ENCODE results near the gene BMPR1B.
"Not testable (repeated sequence)": the region's sequence is repeated elsewhere in the genome, so short reads cannot be mapped to it uniquely, and the experiment has no call there.

The BMPR1B gene

DNA sequence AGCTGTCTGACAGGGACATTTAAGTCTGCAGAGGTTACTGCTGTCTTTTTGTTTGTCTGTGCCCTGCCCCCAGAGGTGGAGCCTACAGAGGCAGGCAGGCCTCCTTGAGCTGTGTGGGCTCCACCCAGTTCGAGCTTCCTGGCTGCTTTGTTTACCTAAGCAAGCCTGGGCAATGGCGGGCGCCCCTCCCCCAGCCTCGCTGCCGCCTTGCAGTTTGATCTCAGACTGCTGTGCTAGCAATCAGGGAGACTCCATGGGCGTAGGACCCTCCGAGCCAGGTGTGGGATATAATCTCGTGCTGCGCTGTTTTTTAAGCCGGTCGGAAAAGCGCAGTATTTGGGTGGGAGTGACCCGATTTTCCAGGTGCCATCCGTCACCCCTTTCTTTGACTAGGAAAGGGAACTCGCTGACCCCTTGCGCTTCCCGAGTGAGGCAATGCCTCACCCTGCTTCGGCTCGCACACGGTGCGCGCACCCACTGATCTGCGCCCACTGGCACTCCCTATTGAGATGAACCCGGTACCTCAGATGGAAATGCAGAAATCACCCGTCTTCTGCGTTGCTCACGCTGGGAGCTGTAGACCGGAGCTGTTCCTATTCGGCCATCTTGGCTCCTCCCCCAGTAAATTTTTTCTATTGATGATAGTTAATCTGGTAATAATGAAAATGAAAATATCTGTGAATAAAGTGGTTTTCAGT, 83.6 kb downstream of the BMPR1B start:
- DNase-seq, result not testable (repeated sequence)

DNA sequence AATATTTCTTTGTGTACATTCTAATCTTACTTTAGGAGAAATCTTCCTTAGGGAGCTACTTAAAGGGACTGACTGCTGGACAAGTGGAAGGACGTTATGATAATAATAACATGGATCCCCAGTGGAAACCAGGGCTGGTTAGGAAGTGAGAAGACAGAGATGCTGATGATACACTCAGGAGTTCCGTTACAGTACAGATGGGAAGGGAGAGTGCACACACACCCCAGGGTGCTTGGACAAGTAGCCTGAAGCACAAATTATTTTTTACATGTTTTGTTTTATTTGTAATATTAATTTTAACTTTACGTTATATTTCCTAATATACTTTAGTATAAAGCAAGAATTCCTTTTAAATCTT, 84.1 kb downstream of the BMPR1B start:
- no peak for DNase-seq

DNA sequence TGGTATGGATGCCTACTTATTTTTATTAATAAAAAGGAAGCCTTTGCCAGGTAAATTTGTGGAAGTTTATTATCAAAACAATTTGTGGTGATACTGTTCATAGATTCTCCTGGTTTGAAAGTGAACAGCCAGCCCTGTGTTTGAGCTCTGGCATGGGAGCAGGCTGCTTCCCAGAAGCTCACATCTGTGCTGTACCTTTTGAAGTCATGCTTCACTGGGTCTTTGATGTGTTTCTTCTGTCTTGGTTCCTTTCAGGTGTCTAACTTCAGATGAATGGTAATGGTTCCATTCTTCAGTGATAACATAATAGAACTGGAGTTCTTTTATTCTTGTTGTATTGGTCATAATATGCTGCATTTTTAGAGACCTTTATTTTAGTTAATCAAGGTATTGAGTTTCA, 85.5 kb downstream of the BMPR1B start:
- no peak for DNase-seq

DNA sequence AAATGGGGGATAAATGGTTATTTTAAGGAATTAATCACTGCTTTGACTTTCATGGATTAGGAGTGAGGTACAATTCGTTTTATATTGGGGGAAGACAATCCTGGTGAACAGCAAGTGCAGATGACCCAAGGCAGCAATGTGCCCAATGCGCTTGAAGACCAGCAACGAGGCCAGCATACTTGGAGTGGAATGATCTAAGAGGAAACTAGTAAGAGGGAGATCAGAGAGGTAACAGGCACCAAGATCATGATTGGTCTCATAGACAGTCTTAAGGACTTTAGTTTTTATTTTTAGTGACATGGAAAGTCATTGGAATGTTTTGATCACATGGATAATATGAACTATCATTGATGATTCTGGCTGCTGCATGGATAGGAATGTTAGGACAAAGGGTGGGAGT, 90.6 kb downstream of the BMPR1B start:
- DNase-seq, result no peak

DNA sequence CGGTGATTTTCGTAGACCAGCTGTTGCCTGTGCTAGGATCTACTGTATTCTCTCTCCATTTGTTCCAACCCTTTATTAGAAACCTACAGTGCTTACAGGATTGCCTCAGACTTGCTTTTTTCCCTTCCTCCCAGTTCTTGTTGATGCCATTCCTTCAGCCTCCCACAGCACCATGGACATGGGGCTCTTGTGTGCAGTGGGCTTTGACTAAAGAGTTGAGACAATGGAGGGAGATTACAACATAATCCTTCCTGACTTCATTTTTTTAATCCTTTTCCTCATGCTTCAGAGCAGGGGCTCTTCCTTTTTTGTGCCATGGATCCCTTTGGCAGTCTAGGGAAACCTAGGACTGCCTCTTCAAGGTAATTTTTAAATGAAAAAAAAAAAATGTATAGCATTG, 92.1 kb downstream of the BMPR1B start:
- no peak for DNase-seq

DNA sequence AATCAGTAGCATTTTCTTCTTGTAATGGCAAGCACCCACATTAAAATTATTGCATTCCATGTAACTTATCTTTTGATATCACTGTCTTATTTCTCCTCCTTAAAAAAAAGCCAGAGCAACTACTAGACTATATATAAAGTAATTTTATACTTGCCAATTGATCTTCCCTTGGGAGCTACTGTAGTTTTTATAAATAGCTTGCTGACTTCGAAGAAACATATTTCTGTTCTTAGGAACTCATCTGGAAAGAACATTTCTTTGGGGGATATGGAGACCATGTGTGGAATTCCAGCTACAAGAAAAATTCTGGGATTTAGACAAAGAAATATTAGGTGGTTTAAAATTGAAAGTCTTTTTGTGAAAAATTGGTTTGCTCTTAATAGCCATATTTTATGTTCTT, 94.9 kb downstream of the BMPR1B start:
- DNase-seq, result no peak

DNA sequence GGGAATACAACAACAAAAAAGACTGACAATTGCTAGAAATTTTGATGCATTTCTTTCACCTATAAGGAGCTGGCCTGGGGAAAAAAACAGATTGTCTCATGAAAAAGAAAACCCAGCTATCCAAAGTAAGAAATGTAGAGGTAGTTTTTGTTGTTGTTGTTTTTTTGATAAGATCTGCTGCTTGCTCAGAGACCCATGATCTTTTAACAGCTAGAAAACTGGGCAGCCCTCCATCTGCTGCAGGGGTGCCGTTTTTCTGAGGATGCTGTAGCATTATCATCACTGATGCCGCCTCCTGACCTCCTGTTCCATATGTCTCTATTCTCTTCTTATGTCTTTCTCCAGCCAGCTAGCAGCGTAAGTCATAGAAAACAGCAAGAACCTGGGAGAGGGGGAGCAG, 98.3 kb downstream of the BMPR1B start:
- no peak for DNase-seq

DNA sequence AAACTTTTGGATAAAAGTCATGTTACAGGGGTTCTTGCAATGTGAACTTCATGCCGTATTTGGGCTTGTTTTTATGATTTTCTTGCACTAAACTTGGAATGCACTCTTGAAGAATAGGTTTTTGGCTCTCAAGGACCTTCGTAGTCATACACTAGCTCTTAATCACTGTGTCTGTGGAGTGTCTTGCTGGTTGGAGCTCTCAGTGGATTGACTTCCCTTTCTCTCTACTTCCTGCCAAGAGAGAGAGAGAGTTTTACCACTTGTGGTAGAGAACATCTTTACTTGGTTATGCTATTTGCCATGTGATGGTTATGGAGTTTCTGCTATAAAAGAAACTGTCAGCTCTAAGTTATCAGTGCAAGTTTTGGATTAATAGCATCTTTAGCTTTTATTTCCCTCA, 112.4 kb downstream of the BMPR1B start:
- no peak for DNase-seq

DNA sequence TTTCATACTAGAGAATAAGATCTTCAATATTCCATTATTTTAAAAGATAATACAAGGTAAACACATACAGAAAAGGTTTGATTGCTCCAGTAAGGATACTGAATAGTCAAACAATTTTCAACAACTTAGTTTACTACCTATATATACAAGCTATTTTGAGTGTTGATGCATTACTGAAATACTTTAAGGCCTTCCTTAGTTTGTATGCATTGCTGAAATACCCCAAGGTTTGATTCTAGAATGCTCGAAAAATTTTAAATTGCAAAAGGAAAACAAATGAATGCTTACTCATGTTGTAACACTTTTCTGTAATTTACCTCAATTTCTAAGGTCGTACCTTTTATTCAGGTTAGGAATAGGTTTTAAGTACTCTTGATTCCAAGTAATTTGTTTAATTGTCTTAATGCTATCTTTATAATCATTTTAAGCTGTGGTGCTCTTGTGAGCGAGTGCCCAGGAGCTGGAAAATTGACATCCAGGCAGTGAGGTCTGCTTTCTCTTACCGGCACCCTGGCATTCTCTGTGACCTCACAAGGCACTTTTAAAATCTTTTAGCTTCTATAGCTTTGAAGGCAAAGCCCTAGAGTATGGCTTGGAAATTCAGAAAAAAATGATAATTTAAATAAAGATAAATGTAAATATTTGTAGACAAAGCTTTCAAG, 114.0 kb downstream of the BMPR1B start:
- DNase-seq, result no peak

DNA sequence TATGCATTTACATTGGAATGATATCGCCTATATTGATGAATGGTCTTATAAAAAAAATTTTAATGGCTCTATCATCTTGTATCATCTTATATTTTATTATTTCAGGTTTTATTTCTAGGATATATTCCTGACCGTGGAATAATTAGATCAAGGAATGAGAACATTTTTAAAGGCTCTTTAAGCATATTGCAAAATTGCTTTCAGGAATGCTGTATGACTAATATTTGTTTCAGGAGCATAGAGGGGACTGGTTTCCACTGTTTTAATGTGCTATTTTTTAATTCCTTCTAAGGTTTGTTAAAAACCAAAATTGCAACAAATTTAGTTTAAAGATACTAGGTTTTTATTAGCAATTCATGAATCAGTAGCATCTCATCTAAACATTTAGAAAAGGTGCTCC, 120.2 kb downstream of the BMPR1B start:
- DNase-seq, result no peak

DNA sequence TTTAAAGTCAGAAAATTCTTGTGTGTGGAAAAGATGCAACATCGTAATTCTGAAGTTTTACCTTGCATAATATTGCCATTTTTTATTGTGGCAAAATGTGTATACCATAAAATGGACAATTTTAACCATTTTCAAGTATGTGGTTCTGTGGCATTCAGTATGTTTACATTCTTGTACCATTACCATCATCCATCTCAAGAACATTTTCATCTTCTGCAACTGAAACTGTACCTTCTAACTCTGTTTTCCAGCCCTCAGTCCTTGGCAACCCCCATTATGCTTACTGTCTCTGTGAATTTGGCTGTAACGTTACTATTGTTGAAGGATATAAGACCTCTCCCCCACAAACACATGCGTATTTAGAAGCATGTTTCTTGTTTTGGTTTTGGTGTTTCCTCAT, 123.2 kb downstream of the BMPR1B start:
- DNase-seq, result no peak

DNA sequence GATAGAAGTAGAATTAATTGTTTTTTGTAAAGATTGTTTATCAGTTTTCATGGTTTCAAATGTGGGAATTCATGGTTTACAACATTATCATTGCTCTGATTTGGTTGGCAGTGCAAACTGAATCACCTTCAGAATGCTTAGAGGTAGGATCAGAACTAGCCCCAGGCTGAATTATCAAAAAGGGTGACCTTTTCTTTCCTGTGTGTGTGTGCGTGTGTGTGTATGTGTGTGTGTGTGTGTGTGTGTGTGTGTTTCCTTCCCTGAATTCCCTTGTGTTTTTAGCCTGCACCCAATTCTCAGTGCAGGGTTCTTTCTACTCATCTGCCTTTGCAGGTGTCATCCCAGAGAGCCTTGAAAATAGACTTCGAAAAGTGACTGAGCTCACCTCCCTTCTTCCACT, 125.0 kb downstream of the BMPR1B start:
- DNase-seq, result no peak

DNA sequence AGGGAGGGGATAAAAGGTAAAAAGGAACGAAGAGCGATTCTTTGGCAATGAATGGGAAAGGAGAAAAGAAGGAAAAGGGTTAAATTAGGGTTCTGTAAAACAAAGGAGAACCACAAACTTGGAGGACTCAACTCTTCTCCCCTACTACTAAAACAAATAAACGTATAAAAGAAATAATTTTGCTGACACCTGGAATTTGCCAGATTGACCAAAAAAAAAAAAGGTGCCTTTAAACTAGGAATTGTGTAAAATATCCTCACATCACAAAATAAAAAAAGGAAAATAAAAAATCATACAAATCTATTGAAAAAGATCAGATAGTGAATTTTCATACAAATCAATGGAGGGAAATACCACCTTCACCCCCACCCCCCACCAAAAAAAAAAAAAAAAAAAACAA, 129.3 kb downstream of the BMPR1B start:
- DNase-seq, result no peak

DNA sequence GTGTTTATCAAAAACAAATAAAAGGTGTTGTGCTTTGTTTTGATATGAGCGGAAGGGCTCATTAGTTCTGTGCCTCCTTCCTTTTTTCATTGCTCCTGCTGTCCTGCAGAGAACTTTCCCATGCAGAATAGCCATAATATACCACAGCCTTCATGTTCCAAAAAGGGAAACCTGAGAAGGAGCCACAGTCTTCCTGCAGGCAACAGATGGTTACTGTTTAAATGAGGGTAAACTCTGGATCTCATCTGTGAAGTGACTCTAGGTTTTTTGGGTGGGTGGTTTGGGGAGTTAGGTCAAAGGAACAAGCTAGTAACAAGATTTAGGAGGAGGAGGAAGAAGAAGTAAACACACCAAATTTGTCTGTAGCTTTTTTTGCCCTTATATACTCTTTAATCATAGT, 131.8 kb downstream of the BMPR1B start:
- DNase-seq, result no peak

DNA sequence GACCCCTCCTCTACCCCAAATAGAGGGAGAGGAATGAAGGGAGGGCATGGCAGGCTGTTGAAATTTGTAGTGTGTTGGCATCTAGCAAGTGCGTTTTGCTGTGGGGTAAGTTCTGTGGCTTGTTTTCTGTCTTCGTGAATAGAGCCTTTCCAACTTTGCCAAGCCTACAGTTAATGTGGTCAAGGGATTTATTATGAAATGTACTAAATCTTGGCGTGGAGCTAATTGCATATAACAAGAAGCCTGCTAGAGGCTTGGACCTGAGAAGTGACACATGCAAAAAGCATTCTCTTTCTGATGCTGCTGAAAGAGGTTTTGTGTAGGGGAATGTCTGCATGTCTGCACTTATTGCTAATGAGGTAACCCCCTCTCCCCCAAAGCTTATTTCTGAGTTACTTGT, 132.2 kb downstream of the BMPR1B start:
- no peak for DNase-seq

DNA sequence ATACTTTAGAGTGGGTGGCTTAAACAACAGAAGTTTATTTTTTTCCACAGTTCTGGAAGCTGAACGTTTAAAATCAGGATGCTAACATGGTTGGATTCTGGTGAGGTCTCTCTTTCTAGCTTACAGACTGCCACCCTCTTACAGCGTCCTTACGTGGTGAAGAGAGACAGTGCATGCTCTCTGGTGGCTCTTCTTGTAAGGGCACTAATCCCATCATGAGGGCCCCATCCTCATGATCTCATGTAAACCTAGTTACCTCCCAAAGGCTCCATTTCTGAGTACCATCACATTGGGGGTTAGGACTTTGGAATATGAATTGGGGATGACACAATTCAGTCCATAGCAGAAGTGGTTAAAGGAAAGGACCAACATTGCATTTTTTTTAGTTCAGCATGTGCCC, 132.8 kb downstream of the BMPR1B start:
- DNase-seq, result no peak

DNA sequence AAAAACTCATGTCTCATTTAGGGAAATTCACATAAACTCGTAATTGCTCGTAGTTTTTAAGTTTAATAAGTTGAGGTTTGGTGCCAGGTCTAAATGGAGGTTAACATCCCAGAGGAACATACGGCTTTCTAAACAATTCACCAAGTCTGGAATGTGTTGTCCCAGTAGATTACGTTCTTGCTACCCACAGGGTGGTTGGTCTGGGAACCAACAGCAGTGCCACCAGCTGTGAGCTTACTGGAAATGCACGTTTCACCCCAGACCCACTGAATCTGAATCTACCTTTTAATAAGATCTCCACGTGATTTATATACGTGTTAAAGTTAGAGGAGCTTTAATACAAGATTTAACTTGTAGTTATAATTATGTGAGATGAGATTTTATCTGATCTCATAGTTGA, 134.3 kb downstream of the BMPR1B start:
- DNase-seq, result no peak

DNA sequence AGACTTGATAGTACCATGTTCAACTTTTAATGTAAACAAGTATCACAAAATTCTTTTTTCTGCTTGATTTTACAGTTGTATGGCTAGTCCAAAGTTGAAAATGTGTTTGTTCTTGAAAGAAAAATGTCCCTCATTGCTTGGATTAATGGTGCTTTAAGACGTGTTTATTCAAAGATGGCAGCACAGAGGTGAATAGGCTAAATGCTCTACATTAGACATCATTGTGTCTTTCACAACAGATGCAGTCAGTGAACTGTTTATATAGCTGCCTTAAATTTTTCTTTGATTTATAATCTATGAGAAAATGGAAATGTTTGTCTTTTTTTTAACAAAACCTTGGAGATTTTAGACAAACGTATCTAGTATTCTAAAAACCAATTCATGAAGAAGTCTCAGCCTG, 137.3 kb downstream of the BMPR1B start:
- DNase-seq, result no peak

DNA sequence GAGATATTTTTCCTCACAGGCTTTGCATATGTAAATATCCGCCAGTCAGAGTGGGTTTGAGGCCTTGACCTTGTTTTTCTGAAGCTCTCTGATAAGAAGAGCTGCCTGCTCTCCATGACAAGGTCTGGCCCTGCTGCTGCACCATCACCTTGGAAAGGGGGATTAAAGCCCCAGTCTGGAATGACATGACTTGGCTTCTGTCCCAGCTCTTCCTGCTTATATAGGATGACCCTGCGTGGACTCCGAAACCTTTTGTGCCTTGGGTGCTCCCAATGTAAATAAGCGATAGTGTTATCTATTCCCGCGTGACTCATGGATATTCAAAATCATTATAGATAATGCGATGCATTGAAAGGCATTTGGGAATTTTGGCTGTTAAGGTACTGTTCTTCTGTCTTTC, 139.3 kb downstream of the BMPR1B start:
- DNase-seq, result no peak

DNA sequence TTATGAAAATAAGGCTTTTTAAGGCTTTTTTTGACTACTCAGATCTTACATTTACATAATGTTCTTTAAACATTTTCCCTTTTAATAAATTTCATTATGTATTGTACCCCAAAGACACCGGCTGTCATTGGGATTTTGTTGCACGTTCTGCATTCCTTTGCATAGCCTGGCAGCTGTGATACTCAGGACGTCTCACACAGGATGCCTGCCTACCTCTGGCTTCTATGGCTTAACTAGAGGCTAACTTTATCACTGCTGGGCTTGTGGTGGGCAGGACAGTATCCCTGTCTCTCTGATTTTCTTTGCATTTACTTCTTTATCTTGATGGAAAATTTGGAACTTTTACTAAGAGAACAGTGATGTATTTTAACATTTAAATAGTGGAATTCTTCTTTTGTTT, 147.8 kb downstream of the BMPR1B start:
- no peak for DNase-seq

DNA sequence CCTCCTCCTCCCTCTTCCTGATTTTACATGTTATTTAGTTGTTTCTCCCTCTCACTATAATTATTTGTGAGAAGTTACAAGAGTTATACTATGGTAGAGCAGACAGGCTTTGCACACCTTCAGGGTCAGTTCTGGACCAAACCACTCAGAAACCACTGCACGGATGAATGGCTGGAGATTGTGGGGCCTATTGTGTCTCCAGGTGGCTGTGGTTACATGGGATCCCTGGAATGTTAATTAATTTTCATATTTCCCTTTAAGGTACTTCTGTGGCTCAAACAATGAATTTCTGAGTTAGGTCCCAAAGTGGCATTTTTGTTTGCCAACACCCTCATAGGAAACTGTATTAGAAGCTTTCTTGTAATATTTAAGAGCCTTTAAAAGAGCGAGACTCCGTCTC, 151.9 kb downstream of the BMPR1B start:
- no peak for DNase-seq

DNA sequence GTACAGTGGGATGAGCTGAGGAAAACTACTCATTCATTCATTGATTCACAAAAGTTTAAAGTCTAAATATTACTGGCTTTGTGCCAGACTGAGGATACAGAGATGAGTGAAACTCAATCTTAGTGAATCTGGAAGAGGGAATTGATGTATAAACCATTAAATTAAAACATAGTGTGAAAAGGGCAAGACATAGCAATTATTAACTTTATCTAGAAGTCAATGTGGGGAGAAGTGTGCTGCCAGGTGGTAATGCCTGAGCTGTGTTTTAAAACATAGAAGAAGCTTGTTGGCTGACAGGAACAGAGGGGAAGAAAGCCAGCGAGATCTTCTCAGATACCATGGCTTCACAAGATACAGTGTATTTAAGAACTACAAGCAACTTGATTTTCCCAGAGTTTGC, 153.4 kb downstream of the BMPR1B start:
- DNase-seq, result no peak

DNA sequence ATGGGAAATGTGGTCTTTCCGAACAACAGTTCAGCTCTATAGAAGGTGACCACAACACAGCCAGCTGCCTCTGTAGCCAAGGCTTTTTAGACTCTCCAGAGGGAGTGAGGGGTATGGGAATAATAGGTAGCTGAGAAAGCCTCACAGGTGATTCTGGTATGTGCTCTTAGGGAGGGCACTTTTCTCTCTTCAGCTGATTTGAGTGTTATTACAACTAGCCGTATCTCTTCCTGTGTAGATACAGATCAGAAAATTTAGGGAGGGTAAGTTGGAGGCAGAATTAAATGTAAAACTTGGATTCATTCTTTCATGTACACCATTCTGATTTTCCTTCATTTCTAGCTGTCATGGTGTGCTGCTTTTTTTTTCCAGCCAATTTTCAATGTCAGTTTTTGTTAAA, 154.9 kb downstream of the BMPR1B start:
- DNase-seq, result no peak

DNA sequence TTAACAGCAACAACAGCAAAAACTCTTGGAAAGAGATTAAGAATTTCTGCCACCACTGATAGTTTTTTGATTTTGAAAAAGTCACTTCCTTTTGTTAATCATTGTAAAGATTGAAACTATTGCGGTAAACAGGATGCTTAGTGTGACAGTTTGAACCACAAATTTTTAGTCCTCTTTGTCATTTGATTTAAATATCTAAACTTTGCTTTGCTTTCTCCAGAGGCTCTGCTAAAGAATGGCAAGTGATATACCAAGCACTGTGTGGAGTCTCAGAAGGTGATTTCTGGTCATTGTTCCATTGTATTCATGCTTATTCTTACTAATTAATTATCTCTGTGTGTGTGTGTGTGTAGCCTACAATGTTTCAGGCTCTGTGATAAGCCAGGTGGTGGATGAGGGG, 155.6 kb downstream of the BMPR1B start:
- DNase-seq, result no peak

DNA sequence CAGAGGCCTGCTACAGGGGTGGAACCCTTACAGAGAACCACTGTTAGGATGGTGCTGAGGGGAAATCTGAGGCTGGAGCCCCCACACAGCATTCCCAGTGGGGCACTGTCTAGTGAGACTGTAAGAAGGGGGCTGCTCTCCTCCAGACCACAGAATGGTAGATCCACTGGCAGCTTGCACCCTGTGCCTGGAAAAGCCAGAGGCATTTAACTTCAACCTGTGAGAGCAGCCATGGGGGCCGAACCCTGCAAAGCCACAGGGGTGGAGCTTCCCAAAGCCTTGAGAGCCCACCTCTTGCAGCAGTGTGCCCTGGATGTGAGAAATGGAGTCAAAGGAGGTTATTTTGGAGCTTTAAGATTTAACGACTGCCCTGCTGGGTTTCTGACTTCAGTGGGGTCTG, 159.4 kb downstream of the BMPR1B start:
- DNase-seq, result no peak

All from T1000 (cell line).